K562 (cell line): ENCODE data around the gene OTP. TPM values are rescaled to one million over a fixed set of nuclear protein-coding genes. Genes with fewer than 3 reads are reported as not detected.

Source experiments
- ATAC-seq: fragments of 200-7000 bp; cut with Tn5 transposase; 3 replicates; pipeline ENCODE4 v1.9.1; 2020; ENCODE audit warnings: moderate library complexity
- BruUV-seq: library from RNA; stranded (reverse); fragments of 400-500 nt; replicated peaks from 2 replicates; lab custom pipeline; 2021; lab: Mats Ljungman, UMichigan
- CTCF ChIA-PET: fragments of 300-600 bp; formaldehyde crosslinking; extraction: SDS; loops from one replicate; lab custom pipeline; 2021; ENCODE audit warnings: low intra/inter-chr PET ratio; lab: Yijun Ruan, JAX
- POLR2A ChIA-PET: fragments of 300-600, 350-650 bp; sonication (Branson Sonifier 250); formaldehyde crosslinking; extraction: SDS; loops from one replicate; lab custom pipeline; 2021; ENCODE audit warnings: antibody characterized with exemption, inconsistent platforms; lab: Yijun Ruan, JAX
- DNase-seq, 4 experiments: peaks; one replicate each; pipeline versions ENCODE4 v3.0.0 to v3.0.0-alpha.2; 2011 to 2018; ENCODE audit warnings: low spot score in 3 of 4, mixed read lengths in 3 of 4; ENCODE audit errors: extremely low read depth in 1 of 4
- FAIRE-seq: peaks from 2 replicates; lab custom pipeline; 2011; peaks lifted over from hg19 to GRCh38; lab: Jason Lieb, UNC
- H2AFZ ChIP-seq: 2 replicates; pipeline ENCODE4 v1.6.0; 2011; ENCODE audit warnings: low read depth, low read length, control low read depth, inconsistent platforms
- H3K27ac ChIP-seq: fragments of 200-600 bp; 3 replicates; pipeline ENCODE4 v1.8.0; 2011; ENCODE audit warnings: low read depth, mild to moderate bottlenecking, control low read depth, inconsistent platforms, low read length, moderate library complexity, mixed read lengths; ENCODE audit errors: extremely low read depth
- H3K27me3 ChIP-seq, 2 experiments: fragments of 300-600 bp in 1 of 2; 2 replicates in 1 of 2; 3 replicates in 1 of 2; pipeline versions ENCODE4 v1.6.0 to v1.8.0; 2011; ENCODE audit warnings: inconsistent platforms in 2 of 2, low read length in 2 of 2, mild to moderate bottlenecking in 1 of 2, mixed read lengths in 1 of 2, moderate library complexity in 1 of 2; ENCODE audit not compliant: control insufficient read depth in 2 of 2, insufficient read depth in 2 of 2
- H3K36me3 ChIP-seq: fragments of 300-600 bp; 3 replicates; pipeline ENCODE4 v1.8.0; 2011; ENCODE audit warnings: mild to moderate bottlenecking, low read length, inconsistent platforms; ENCODE audit not compliant: control insufficient read depth, insufficient read depth
- H3K4me1 ChIP-seq, 2 experiments: fragments of 200-600 bp in 1 of 2; replicated peaks in 1 of 2; 2 replicates in 1 of 2; 3 replicates in 1 of 2; pipeline versions ENCODE4 v1.5.1 to v1.8.0; 2011; ENCODE audit warnings: inconsistent platforms in 2 of 2, low read length in 2 of 2, mild to moderate bottlenecking in 1 of 2, mixed read lengths in 1 of 2, moderate library complexity in 1 of 2; ENCODE audit not compliant: control insufficient read depth in 2 of 2, insufficient read depth in 2 of 2
- H3K4me2 ChIP-seq: 2 replicates; pipeline ENCODE4 v1.6.1; 2011; ENCODE audit warnings: low read length, control low read depth, inconsistent platforms, mixed read lengths; ENCODE audit not compliant: insufficient read depth
- H3K4me3 ChIP-seq: fragments of 200-600 bp; sonication (generic), shearing (Covaris generic); 2 replicates; pipeline ENCODE4 v1.5.1; 2016; ENCODE audit warnings: control low read depth, inconsistent platforms
- H3K79me2 ChIP-seq: fragments of 200-600 bp; 3 replicates; pipeline ENCODE4 v1.8.0; 2011; ENCODE audit warnings: low read length, inconsistent platforms; ENCODE audit not compliant: control insufficient read depth, insufficient read depth
- H3K9ac ChIP-seq, 2 experiments: 2 replicates each; pipeline versions ENCODE4 v1.6.0 to v1.6.1; 2011; ENCODE audit warnings: low read depth in 2 of 2, low read length in 2 of 2, control low read depth in 1 of 2, inconsistent platforms in 1 of 2, mild to moderate bottlenecking in 1 of 2, mixed read lengths in 1 of 2; ENCODE audit not compliant: insufficient read depth in 1 of 2
- H3K9me1 ChIP-seq: one replicate; pipeline ENCODE4 v1.6.0; 2011; ENCODE audit warnings: inconsistent platforms, mild to moderate bottlenecking, low read length, moderate library complexity; ENCODE audit not compliant: control insufficient read depth, insufficient read depth
- H3K9me3 ChIP-seq: replicated peaks from 2 replicates; pipeline ENCODE4 v1.5.1; 2011; ENCODE audit warnings: low read depth, low read length, inconsistent platforms; ENCODE audit not compliant: control insufficient read depth, insufficient read depth
- H4K20me1 ChIP-seq: replicated peaks from 2 replicates; pipeline ENCODE4 v1.6.1; 2011; ENCODE audit warnings: low read length, inconsistent platforms, mixed read lengths; ENCODE audit not compliant: control insufficient read depth, insufficient read depth
- FIP1L1 ChIP-seq: fragments of 200-400 bp; formaldehyde crosslinking; IDR thresholded peaks from 2 replicates; pipeline ENCODE4 v1.6.1; 2018; ENCODE audit warnings: mild to moderate bottlenecking, low read depth, low read length; ENCODE audit not compliant: poor library complexity, severe bottlenecking
- FOXA1 ChIP-seq: fragments of 450-650 bp; IDR thresholded peaks from 2 replicates; pipeline ENCODE4 v1.6.1; 2016; ENCODE audit warnings: mild to moderate bottlenecking, borderline replicate concordance
- NCOA1 ChIP-seq: fragments of 450-650 bp; IDR thresholded peaks from 2 replicates; pipeline ENCODE4 v1.6.1; 2016; ENCODE audit warnings: low read depth
- NONO ChIP-seq, 2 experiments: fragments of 200-400 bp in 1 of 2; fragments of 450-650 bp in 1 of 2; formaldehyde crosslinking in 1 of 2; IDR thresholded peaks; 2 replicates each; pipeline ENCODE4 v1.6.1; 2017; ENCODE audit warnings: low read depth in 2 of 2, mild to moderate bottlenecking in 2 of 2, moderate library complexity in 2 of 2, low read length in 1 of 2
- PHF20 ChIP-seq: fragments of 450-650 bp; IDR thresholded peaks from 2 replicates; pipeline ENCODE4 v1.6.1; 2018; ENCODE audit not compliant: partially characterized antibody
- PYGO2 ChIP-seq: fragments of 450-650 bp; IDR thresholded peaks from 2 replicates; pipeline ENCODE4 v1.6.1; 2016; ENCODE audit warnings: mild to moderate bottlenecking, missing genetic modification characterization, moderate library complexity, missing compliant biosample characterization
- ZNF121 ChIP-seq: sonication (generic); formaldehyde crosslinking; conservative IDR thresholded peaks from 2 replicates; pipeline ENCODE4 v1.8.0; 2022; ENCODE audit warnings: missing genetic modification reagents
- WGBS: fragments of 100-300 bp; shearing (Covaris generic); methylation state at CpG from one replicate; pipeline ENCODE4 v1.1.6; 2016; ENCODE audit warnings: low coverage, mixed read lengths; ENCODE audit not compliant: insufficient coverage; ENCODE audit errors: missing lambda C conversion rate; 5-methylcytosine and 5-hydroxymethylcytosine counted together
- in situ Hi-C: fragments of 300-500 bp; cut with MboI; formaldehyde crosslinking; loops from 4 replicates; pipeline ENCODE4 v1.15.0; 2018; ENCODE audit warnings: inconsistent platforms, mixed read lengths
- intact Hi-C: fragments of 100-400 bp; cut with micrococcal nuclease; formaldehyde crosslinking; loops from 2 replicates; pipeline ENCODE4 v1.14.2; 2022
- polyA plus RNA-seq, 8 experiments: library from polyadenylated mRNA; depleted of rRNA in 4 of 8; stranded (reverse) in 5 of 8; unstranded in 3 of 8; fragments of >200 nt; fragmentation: Nextera tagmentation in 2 of 8; fragmentation: Illumina TruSeq in 1 of 8; extraction: Ambion mirVana in 2 of 8; extraction: Trizol in 1 of 8; gene quantifications; 2 replicates each; pipeline versions ENCODE4 v1.2.1 to v1.2.3, GENCODE V29; 2011 to 2014; ENCODE audit warnings: inconsistent platforms in 1 of 8, missing spikeins in 1 of 8
- total RNA-seq, 7 experiments: library from RNA; depleted of rRNA in 6 of 7; stranded (reverse); fragments of >200 nt in 6 of 7; fragmentation: Illumina TruSeq in 2 of 7; extraction: Trizol in 2 of 7; gene quantifications; 2 replicates each; pipeline versions ENCODE4 v1.2.1 to v1.2.3, GENCODE V29; 2011 to 2021; ENCODE audit warnings: low replicate concordance in 1 of 7

The OTP gene
- total and polyA plus RNA-seq, 9 of the 15 experiments (the other 6 are each of a cell fraction or from before 2014, with no cell fraction given) = 0.04 to 0.16 (median 0.06) TPM; not detected in 4

GRCh38 chr5:77641397-77641943 lies 3.0 kb upstream of the OTP start:
- Histone ChIP-seq H3K27ac (no peak overlapping the region), H4K20me1 (0 out of 2 replicates have a peak, but pooled peaks cover 6% of the 10 kb centered on the region), H3K4me1 (peaks cover 0 to 41% of the 10 kb centered on the region in 2 experiments; a peak in 2 of 5 replicates), H3K27me3 (peaks cover 56 to 81% of the 10 kb centered on the region in 2 experiments), H3K36me3 (no peaks in the 10 kb centered on the region), H3K9me3 (no peaks in the 10 kb centered on the region), H3K9me1 (no peaks in the 10 kb centered on the region), H3K79me2 (no peaks in the 10 kb centered on the region), H3K4me3 (no peak overlapping the region), H3K4me2 (no peak overlapping the region), H2AFZ (no peak overlapping the region), H3K9ac (no peak overlapping the region)
- in situ Hi-C loops = no loop called here
- CTCF ChIA-PET = no interaction called here
- no peak for FAIRE-seq
- BruUV-seq = no TSS peak
- TF ChIP-seq PHF20 = no peak
- TF ChIP-seq FOXA1 = no peak
- no peak for TF ChIP-seq NCOA1
- TF ChIP-seq ZNF121 (CRISPR knock-in tag) = no peak
- TF ChIP-seq FIP1L1 = no peak
- TF ChIP-seq NONO (IDR thresholded peaks at IDR 0.05; ENCODE audit: low read depth in 2 of 2, low read length in 1 of 2) = no peak
- no peak for TF ChIP-seq PYGO2
- intact Hi-C loops = loop anchor here (10.0 kb wide), 2 partner anchors 67 to 343 kb away; no protein-coding TSS in a partner anchor
- ATAC-seq = no peak
- 8% methylated on average over 15 of the region's 23 CpGs for WGBS
- no peak for DNase-seq
- POLR2A ChIA-PET = interaction anchor here (0.5 to 0.7 kb wide), 2 partner anchors 35 to 277 kb away, joined by 3 read pairs; no protein-coding TSS in a partner anchor
